IMR-90 (cell line): Measurements from ENCODE around the gene EGLN1. TPM values are rescaled to one million over a fixed set of nuclear protein-coding genes. Genes with fewer than 3 reads are reported as not detected.

Source experiments
- ATAC-seq: fragments of 200-7000 bp; cut with Tn5 transposase; 2 replicates; pipeline ENCODE4 v1.9.1; 2020; ENCODE audit warnings: low read depth, mild to moderate bottlenecking, moderate library complexity
- BruUV-seq: library from RNA; stranded (reverse); fragments of 400-500 nt; replicated peaks from 2 replicates; lab custom pipeline; 2021; lab: Mats Ljungman, UMichigan
- CTCF ChIA-PET: fragments of 300-600 bp; formaldehyde crosslinking; extraction: SDS; loops from one replicate; lab custom pipeline; 2021; ENCODE audit warnings: antibody characterized with exemption; lab: Yijun Ruan, JAX
- POLR2A ChIA-PET: fragments of 300-600 bp; sonication (Branson Sonifier 250); formaldehyde crosslinking; loops from one replicate; lab custom pipeline; 2022; ENCODE audit warnings: antibody characterized with exemption; ENCODE audit not compliant: unreplicated experiment; lab: Charles Lee
- DNase-seq: peaks from one replicate; pipeline ENCODE4 v3.0.0; 2013
- H2AFZ ChIP-seq: replicated peaks from 2 replicates; pipeline ENCODE3; 2013; ENCODE audit warnings: low read length, mild to moderate bottlenecking; ENCODE audit not compliant: poor library complexity
- H2AK5ac ChIP-seq: 2 replicates; pipeline ENCODE4 v1.6.1; 2013; ENCODE audit warnings: low read depth, low read length, inconsistent platforms
- H2AK9ac ChIP-seq: replicated peaks from 2 replicates; pipeline ENCODE3; 2013; ENCODE audit warnings: mild to moderate bottlenecking, low read depth, low read length, moderate library complexity; ENCODE audit not compliant: poor library complexity
- H2BK120ac ChIP-seq: 2 replicates; pipeline ENCODE4 v1.6.1; 2013; ENCODE audit warnings: low read depth, low read length, inconsistent platforms
- H2BK15ac ChIP-seq: 3 replicates; pipeline ENCODE4 v1.6.1; 2013; ENCODE audit warnings: low read depth, low read length, inconsistent platforms
- H2BK20ac ChIP-seq: 2 replicates; pipeline ENCODE4 v1.6.1; 2013; ENCODE audit warnings: low read depth, mild to moderate bottlenecking, inconsistent platforms, low read length, moderate library complexity
- H2BK5ac ChIP-seq: 2 replicates; pipeline ENCODE4 v1.6.1; 2013; ENCODE audit warnings: mild to moderate bottlenecking, low read depth, low read length, inconsistent platforms; ENCODE audit not compliant: poor library complexity, severe bottlenecking
- H3K14ac ChIP-seq: replicated peaks from 2 replicates; pipeline ENCODE4 v1.6.1; 2013; ENCODE audit warnings: low read depth, low read length, inconsistent platforms
- H3K18ac ChIP-seq: 2 replicates; pipeline ENCODE4 v1.6.1; 2013; ENCODE audit warnings: low read depth, low read length, control low read depth
- H3K23ac ChIP-seq: 2 replicates; pipeline ENCODE4 v1.6.1; 2013; ENCODE audit warnings: low read depth, low read length, inconsistent platforms
- H3K27ac ChIP-seq: 2 replicates; pipeline ENCODE4 v1.5.1; 2013; ENCODE audit warnings: mild to moderate bottlenecking, control low read depth, low read length; ENCODE audit not compliant: insufficient read depth
- H3K27me3 ChIP-seq: 2 replicates; pipeline ENCODE4 v1.6.1; 2013; ENCODE audit warnings: low read length; ENCODE audit not compliant: control insufficient read depth, insufficient read depth
- H3K36me3 ChIP-seq: 2 replicates; pipeline ENCODE4 v1.6.1; 2013; ENCODE audit warnings: low read length, mixed read lengths; ENCODE audit not compliant: control insufficient read depth, insufficient read depth
- H3K4ac ChIP-seq: 2 replicates; pipeline ENCODE4 v1.6.1; 2013; ENCODE audit warnings: low read depth, low read length, inconsistent platforms
- H3K4me1 ChIP-seq: 2 replicates; pipeline ENCODE4 v1.6.1; 2013; ENCODE audit warnings: low read length, mixed read lengths; ENCODE audit not compliant: control insufficient read depth, insufficient read depth
- H3K4me2 ChIP-seq: 2 replicates; pipeline ENCODE4 v1.6.1; 2013; ENCODE audit warnings: low read depth, mild to moderate bottlenecking, control low read depth, low read length, moderate library complexity
- H3K4me3 ChIP-seq: 2 replicates; pipeline ENCODE4 v1.5.1; 2013; ENCODE audit warnings: low read depth, mild to moderate bottlenecking, control low read depth, low read length, moderate library complexity; ENCODE audit not compliant: insufficient read depth
- H3K56ac ChIP-seq: 2 replicates; pipeline ENCODE4 v1.6.1; 2013; ENCODE audit warnings: low read length, inconsistent platforms; ENCODE audit not compliant: insufficient read depth; ENCODE audit errors: extremely low read depth
- H3K79me1 ChIP-seq, 2 experiments: 2 replicates each; pipeline ENCODE4 v1.6.1; 2013; ENCODE audit warnings: low read length in 2 of 2, inconsistent platforms in 1 of 2, low read depth in 1 of 2
- H3K9ac ChIP-seq: 2 replicates; pipeline ENCODE4 v1.6.1; 2013; ENCODE audit warnings: low read depth, low read length, control low read depth
- H3K9me1 ChIP-seq: 2 replicates; pipeline ENCODE4 v1.6.1; 2013; ENCODE audit warnings: low read length, inconsistent platforms; ENCODE audit not compliant: insufficient read depth
- H3K9me3 ChIP-seq: 2 replicates; pipeline ENCODE4 v1.6.1; 2013; ENCODE audit warnings: low read length; ENCODE audit not compliant: control insufficient read depth, insufficient read depth
- H4K20me1 ChIP-seq: 2 replicates; pipeline ENCODE4 v1.6.1; 2013; ENCODE audit warnings: low read length, inconsistent platforms; ENCODE audit not compliant: insufficient read depth
- H4K5ac ChIP-seq: 2 replicates; pipeline ENCODE4 v1.6.1; 2013; ENCODE audit warnings: mild to moderate bottlenecking, low read depth, low read length, control low read depth
- H4K8ac ChIP-seq, 2 experiments: 2 replicates each; pipeline ENCODE4 v1.6.1; 2013; ENCODE audit warnings: low read depth in 2 of 2, low read length in 2 of 2, control low read depth in 1 of 2, inconsistent platforms in 1 of 2
- H4K91ac ChIP-seq: 2 replicates; pipeline ENCODE4 v1.6.1; 2013; ENCODE audit warnings: low read depth, low read length, inconsistent platforms; ENCODE audit not compliant: insufficient read depth
- CEBPB ChIP-seq: IDR thresholded peaks from 2 replicates; pipeline ENCODE4 v1.6.1; 2012; ENCODE audit warnings: low read depth, low read length, improper control_type of control experiment
- CHD1 ChIP-seq: IDR thresholded peaks from 2 replicates; pipeline ENCODE4 v1.6.1; 2012; ENCODE audit warnings: low read depth, low read length, improper control_type of control experiment
- MAFK ChIP-seq: IDR thresholded peaks from 2 replicates; pipeline ENCODE4 v1.6.1; 2012; ENCODE audit warnings: low read depth, low read length, improper control_type of control experiment
- MXI1 ChIP-seq: IDR thresholded peaks from 2 replicates; pipeline ENCODE4 v1.6.1; 2012; ENCODE audit warnings: low read depth, mild to moderate bottlenecking, low read length, moderate library complexity, borderline replicate concordance
- RAD21 ChIP-seq: IDR thresholded peaks from 2 replicates; pipeline ENCODE4 v1.6.1; 2012; ENCODE audit warnings: low read length, improper control_type of control experiment
- WGBS, 2 experiments: methylation state at CpG; one replicate each; pipeline versions ENCODE4 v1.1.5 to v1.1.7; 2013; ENCODE audit warnings: missing lambda C conversion rate in 2 of 2; ENCODE audit not compliant: insufficient read length in 1 of 2; ENCODE audit errors: extremely low coverage in 2 of 2; 5-methylcytosine and 5-hydroxymethylcytosine counted together
- dilution Hi-C: fragments of 300-500 bp; cut with HindIII; formaldehyde crosslinking; loops from one replicate; pipeline ENCODE4 v1.14.3; 2018; ENCODE audit warnings: low sequenced_read_pairs; ENCODE audit not compliant: unreplicated experiment
- in situ Hi-C: fragments of 300-500 bp; cut with MboI; formaldehyde crosslinking; loops from 3 replicates; pipeline ENCODE4 v1.14.3; 2019; ENCODE audit warnings: low sequenced_read_pairs, inconsistent platforms, mixed read lengths
- intact Hi-C: fragments of 100-400 bp; cut with micrococcal nuclease; formaldehyde crosslinking; loops from 2 replicates; pipeline ENCODE4 v1.10.0; 2022
- polyA plus RNA-seq, 3 experiments: library from polyadenylated mRNA; depleted of rRNA; stranded (reverse); fragments of >200 nt; gene quantifications; 2 replicates each; pipeline ENCODE4 v1.2.3, GENCODE V29; 2012; ENCODE audit warnings: low replicate concordance in 1 of 3
- total RNA-seq: library from RNA; depleted of rRNA; stranded (reverse); fragments of >200 nt; gene quantifications from 2 replicates; pipeline ENCODE4 v1.2.3, GENCODE V29; 2012

The EGLN1 gene
- total and polyA plus RNA-seq, 2 of the 4 experiments (the other 2 are of a cell fraction) = 25.7 to 26.9 TPM

DNA sequence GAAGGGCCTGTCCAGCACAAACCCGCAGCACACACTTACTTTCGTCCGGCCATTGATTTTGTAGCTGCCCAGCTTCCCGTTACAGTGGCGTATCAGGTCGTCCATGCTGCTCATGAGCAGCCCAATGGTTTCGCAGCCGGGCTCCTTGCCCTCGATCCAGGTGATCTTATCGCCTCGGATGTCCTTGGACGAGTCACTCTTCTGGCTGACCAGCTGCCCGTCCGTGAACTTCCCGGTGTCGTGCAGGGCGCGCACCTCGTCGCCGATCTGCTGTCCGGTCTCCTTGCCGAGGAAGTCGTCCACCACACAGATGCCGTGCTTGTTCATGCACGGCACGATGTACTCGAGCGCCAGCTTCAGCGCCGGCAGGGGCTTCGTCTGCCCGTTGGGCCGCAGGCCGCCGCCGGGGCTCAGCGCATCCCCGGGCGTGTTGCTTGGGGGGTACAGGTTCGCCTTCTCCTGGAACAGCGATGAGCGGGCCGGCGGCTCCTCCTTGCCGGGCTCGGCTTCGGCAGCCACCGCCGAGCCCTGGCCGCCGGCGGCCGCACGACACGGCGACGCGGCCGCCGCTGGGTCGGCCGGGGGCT, 1.0 kb downstream of the EGLN1 start:
- DNase-seq (peak; percentile 48), ATAC-seq (peak; percentile 4)
- Histone ChIP-seq H3K9me1 (peaks cover 4% of the 10 kb centered on the region; the same call in 1 of the 2 replicates), H3K4me2 (peak overlapping the region; percentile 89), H3K27ac (peak overlapping the region; percentile 98), H4K91ac (peak overlapping the region; percentile 52; the same call in 1 of the 2 replicates), H3K14ac (peak overlapping the region; percentile 91), H3K23ac (peak overlapping the region; percentile 95), H3K9ac (peak overlapping the region; percentile 90), H3K4ac (peak overlapping the region; percentile 65), H3K36me3 (no peaks in the 10 kb centered on the region; the same call in 1 of the 2 replicates), H4K8ac (peak overlapping the region; percentile 6 to 47; a peak in 2 of 4 replicates), H3K4me3 (peak overlapping the region; percentile 78), H2BK20ac (no peak overlapping the region), H3K4me1 (peaks cover 7% of the 10 kb centered on the region), H2AK9ac (peak overlapping the region; percentile 89), H3K79me1 (peaks cover 0 to 41% of the 10 kb centered on the region in 2 experiments; a peak in 2 of 4 replicates), H2BK5ac (peak overlapping the region; percentile 98), H2AK5ac (peak overlapping the region; percentile 80), H2AFZ (peak overlapping the region; percentile 92), H3K18ac (peak overlapping the region; percentile 5; the same call in 1 of the 2 replicates), H4K5ac (peak overlapping the region; percentile 11), H4K20me1 (peaks cover 50% of the 10 kb centered on the region), H2BK15ac (no peak overlapping the region), H3K56ac (peak overlapping the region; percentile 36), H3K9me3 (no peaks in the 10 kb centered on the region), H3K27me3 (no peaks in the 10 kb centered on the region), H2BK120ac (peak overlapping the region; percentile 6; the same call in 1 of the 2 replicates)
- CTCF ChIA-PET = interaction anchor here (0.5 kb wide), 1 partner anchor 196 kb away, joined by 3 read pairs; no protein-coding TSS in a partner anchor
- POLR2A ChIA-PET = no interaction called here
- TSS peak; percentile 51 for BruUV-seq
- in situ Hi-C loops = loop anchor here (5.0 kb wide), 1 partner anchor 59 kb away; no protein-coding TSS in a partner anchor
- dilution Hi-C loops = no loop called here
- TF ChIP-seq MAFK (no peak), CEBPB (no peak), RAD21 (peak; percentile 6; the same call in 1 of the 2 replicates), MXI1 (0 out of 2 replicates have a peak, but pooled peaks have one; percentile 17), CHD1 (0 out of 2 replicates have a peak, but pooled peaks have one; percentile 28)
- intact Hi-C loops = loop anchor here (1.0 to 5.0 kb wide), 6 partner anchors 26 to 179 kb away; partner anchors contain the start of gene GNPAT
- 0% methylated on average over 45 of the region's 63 CpGs; no CpG with 5 or more reads in 1 of the 2 experiments for WGBS, 2 experiments
